HL-60/S4 treated with retinoic acid at 250 ng/mL for 4 days and 3 days (cell line): ENCODE results near the gene PRM2.

Experiments used
- in situ Hi-C: fragments of 300-500 bp; cut with MboI; formaldehyde crosslinking; loops from 2 replicates; pipeline ENCODE4 v1.7.0; 2022; ENCODE audit warnings: low sequenced_read_pairs

Gene PRM2

GRCh38 chr16:11250786-11251524 is 25.3 kb downstream of the PRM2 start:
- in situ Hi-C loops, result loop anchor here (10.0 kb wide), 1 partner anchor 276 kb away; no protein-coding TSS in a partner anchor

GRCh38 chr16:11250091-11250785 is 26.0 kb downstream of the PRM2 start:
- in situ Hi-C loops, result loop anchor here (10.0 kb wide), 1 partner anchor 275 kb away; no protein-coding TSS in a partner anchor

- in situ Hi-C loops, result loop anchor here (10.0 kb wide), 1 partner anchor 275 kb away; no protein-coding TSS in a partner anchor
Measured at GRCh38 chr16:11249233-11250061, 26.8 kb downstream of the PRM2 start.

DNA sequence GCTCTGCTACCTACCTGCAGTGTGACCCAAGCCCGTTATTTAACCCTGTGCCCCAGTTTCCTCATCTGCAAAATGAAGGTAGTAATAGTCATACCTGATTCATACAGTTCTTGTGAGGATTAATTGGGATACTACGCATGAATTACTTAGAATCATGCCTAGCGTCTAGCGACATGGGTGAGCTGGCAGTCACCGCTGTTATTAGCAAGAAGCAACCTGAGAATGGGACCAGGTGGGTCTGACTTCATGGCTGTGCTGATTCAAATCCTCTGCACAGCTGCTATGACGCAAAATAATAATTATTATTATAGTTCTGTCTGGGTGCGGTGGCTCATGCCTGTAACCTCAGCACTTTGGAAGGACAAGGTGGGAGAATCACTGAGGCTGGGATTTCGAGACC is 28.1 kb downstream of the PRM2 start:
- in situ Hi-C loops, result no loop called here

DNA sequence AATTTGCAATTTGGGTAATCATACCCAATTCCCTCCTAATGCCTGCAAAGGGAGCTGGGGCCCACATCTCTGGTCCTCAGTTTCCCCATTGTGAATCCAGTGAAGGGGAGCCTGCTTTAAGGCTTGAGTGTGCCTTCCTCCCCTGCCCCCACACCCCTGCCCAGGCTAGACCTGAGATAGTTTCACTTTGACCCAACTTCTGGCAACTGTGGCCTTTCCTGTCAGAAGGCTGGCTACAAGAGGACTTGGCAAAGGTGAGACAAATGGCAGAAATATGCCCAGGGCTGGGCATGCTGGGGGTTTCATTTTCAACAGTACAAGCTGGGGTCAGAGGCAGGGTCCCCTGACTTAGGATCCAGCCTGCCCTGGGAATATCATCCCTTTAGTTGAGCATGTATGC is 30.3 kb downstream of the PRM2 start:
- in situ Hi-C loops, result no loop called here

DNA sequence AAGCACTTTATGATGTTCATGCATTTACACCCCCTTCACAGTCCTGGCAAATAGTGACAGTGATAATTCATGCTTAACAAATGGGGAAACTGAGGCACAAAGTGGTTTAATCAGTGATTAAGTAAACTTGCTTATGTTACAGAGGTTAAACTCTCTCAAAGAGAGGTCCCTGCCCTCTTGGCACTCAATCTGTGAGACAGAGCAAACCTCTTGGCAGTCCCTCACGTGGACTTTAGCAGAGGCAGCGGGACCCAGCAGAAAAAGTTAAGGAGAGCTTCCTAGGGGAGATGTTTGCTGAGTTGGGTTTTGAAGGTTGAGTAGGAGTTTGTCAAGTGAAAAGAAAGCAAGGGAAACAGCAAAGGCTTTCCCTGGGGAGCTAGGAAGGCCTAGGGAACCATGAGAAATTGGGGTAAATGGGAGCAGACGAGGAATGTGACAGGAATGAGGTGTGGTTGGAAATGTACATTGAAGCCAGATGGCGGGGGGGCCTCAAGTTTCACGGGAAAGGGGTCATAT is 31.0 kb downstream of the PRM2 start:
- in situ Hi-C loops, result no loop called here

GRCh38 chr16:11242658-11243057 is 33.6 kb downstream of the PRM2 start:
- in situ Hi-C loops, result no loop called here

GRCh38 chr16:11241480-11242204 is 34.6 kb downstream of the PRM2 start:
- in situ Hi-C loops, result no loop called here

DNA sequence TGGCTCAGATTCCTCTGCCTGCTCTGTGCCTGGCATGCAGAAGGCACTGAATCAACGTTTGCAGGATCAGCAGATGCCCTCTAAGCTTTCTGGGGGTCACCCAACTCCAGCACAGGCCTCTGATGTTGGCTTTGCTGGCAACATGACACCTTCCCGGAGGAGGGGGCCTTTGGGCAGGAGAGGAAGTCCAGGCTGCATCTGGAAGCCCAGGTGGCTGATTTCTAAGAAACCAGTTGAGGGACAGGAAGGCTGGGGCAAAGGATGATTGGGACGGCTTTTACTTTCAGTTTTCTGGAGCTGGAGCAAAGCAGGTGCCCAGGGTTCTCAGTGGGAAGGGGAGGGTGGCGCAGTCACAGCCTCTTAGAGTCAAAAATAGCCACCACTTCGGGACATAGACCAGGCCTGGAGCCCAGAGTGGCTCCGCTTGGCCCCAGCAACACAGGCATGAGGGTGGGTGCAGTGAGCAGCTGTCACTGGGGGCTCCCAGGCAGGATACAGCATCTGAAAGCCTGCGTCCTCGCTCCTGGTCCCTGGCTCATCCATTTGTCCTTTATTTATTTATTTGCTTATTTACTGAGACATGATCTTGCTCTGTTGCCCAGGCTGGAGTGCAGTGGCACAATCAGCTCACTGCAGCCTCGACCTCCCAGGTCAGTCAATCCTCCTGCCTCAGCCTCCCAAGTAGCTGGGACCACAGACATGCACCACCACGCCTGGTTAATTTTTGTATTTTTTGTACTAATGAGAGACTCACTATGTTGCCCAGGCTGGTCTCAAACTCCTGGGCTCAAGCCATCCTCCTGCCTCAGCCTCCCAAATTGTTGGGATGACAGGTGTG is 35.4 kb downstream of the PRM2 start:
- in situ Hi-C loops, result no loop called here

DNA sequence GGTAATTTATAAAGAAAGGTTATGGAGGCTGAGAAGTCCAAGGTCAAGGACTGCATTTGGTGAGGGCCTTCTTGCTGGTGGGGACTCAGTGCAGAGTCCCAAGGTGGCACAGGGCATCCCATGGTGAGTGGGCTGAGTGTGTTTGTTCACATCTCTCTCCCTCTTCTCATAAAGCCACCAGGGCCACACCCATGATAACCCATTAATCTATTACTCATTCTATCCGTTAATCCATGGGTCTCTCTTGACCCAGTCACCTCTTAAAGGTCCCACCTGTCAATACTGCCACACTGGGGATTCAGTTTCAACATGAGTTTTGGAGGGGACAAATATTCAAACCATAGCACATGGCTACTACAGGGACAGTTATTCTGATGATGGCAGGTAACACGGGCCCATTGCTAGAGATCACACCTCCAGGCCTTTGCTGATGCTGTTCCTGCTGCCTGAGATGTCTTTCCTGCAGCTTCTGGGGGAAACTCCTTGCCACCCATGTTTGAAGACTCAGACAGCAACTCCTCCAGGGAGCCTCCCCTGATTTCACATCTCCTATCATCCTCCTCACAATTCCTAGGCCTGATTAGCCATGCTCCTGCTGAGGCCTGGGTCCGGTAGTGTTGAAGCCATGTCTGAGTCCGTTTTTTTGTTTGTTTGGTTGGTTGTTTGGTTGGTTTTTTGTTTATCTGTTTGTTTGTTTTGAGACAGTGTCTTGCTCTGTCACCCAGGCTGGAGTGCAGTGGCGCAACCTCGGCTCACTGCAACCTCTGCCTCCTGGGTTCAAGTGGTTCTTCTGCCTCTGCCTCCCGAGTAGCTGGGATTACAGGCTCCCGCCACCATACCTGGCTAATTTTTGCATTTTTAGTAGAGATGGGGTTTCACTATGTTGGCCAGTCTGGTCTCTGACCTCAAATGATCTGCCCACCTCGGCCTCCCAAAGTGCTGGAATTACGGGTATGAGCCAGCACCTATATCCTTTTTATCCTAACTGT is 36.3 kb downstream of the PRM2 start:
- in situ Hi-C loops, result no loop called here

- in situ Hi-C loops, result no loop called here
Measured at GRCh38 chr16:11238272-11239202, 37.7 kb downstream of the PRM2 start.

- in situ Hi-C loops, result no loop called here
Measured at GRCh38 chr16:11236461-11237254, 39.6 kb downstream of the PRM2 start.

DNA sequence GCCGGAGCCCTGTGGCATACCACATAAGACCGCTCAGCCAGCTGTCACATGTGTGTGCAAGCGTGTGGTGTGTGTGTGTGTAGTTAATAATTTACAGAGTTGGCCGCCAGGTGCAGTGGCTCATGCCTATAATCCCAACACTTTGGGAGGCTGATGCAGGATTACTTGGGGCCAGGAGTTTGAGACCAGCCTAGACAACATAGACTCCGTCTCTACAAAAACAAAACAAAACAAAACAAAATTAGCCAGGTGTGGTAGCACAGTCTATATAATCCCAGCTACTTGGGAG is 40.6 kb downstream of the PRM2 start:
- in situ Hi-C loops, result no loop called here

DNA sequence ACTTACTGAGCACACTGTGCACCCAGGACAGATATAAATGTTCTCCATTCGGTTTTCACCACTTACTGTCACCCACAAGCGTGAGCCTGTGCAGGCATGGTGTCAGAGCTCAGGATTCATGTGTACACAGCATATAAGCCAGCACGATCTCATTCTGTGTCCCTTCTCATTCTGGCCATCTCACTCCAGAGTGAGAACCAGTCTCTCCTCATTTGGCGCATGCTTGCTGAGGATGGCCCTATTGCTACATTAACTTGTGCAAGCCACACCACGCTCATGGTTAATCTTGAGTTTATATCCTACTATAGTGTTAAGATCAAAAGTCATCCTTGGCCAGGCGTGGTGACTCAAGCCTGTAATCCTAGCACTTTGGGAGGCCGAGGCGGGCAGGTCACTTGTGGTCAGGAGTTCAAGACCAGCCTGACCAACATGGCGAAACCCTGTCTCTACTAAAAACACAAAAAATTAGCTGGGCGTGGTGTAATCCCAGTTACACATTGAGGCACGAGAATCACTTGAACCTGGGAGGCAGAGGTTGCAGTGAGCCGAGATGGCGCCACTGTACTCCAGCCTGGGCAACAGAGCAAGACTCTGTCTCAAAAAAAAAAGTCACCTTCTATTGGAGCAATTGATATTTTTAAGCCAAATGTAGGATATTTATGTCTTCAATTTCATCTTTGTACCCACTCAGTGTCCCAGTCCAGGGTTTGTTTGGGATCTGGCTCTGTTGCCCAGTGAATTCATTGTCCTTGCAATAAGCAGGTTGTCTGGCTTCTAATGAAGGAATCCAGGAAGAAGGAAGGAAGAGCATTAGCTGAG is 41.2 kb downstream of the PRM2 start:
- in situ Hi-C loops, result no loop called here

- in situ Hi-C loops, result no loop called here
Measured at GRCh38 chr16:11233727-11234376, 42.4 kb downstream of the PRM2 start.
